Uterus (tissue), 4 donors: ENCODE results near the gene TM9SF2. TPM values are rescaled to one million over a fixed set of nuclear protein-coding genes. Genes with fewer than 3 reads are reported as not detected.

Experiments
- DNase-seq, 2 donors: peaks; one replicate each; pipeline ENCODE4 v3.0.0-alpha.2; 2019 to 2020
- H3K27ac ChIP-seq, 2 donors: fragments of 200-600 bp; sonication (generic); 1 replicate in 1 of 2; 2 replicates in 1 of 2; pipeline ENCODE4 v1.5.1; 2016 to 2018
- H3K27me3 ChIP-seq, 2 donors: fragments of 200-600 bp; sonication (generic); one replicate each; pipeline ENCODE4 v1.5.1; 2018 to 2019; ENCODE audit warnings: control low read depth in 1 of 2
- H3K36me3 ChIP-seq, 2 donors: fragments of 200-600 bp; sonication (generic); one replicate each; pipeline ENCODE4 v1.5.1; 2019; ENCODE audit warnings: control low read depth in 1 of 2
- H3K4me1 ChIP-seq, 2 donors: fragments of 200-600 bp; sonication (generic); one replicate each; pipeline ENCODE4 v1.5.1; 2018 to 2019; ENCODE audit warnings: control low read depth in 1 of 2
- H3K4me3 ChIP-seq, 2 donors: fragments of 200-600 bp; sonication (generic); 1 replicate in 1 of 2; 2 replicates in 1 of 2; pipeline ENCODE4 v1.5.1; 2018 to 2019; ENCODE audit warnings: mild to moderate bottlenecking in 1 of 2
- H3K9me3 ChIP-seq, 2 donors: fragments of 200-600 bp; sonication (generic); one replicate each; pipeline ENCODE4 v1.5.1; 2019; ENCODE audit warnings: control low read depth in 1 of 2
- POLR2A ChIP-seq, 2 donors: fragments of 450-650 bp; IDR thresholded peaks; one replicate each; pipeline ENCODE4 v1.6.1; 2016; ENCODE audit warnings: antibody characterized with exemption in 2 of 2, mild to moderate bottlenecking in 1 of 2, moderate library complexity in 1 of 2
- intact Hi-C: fragments of 100-400 bp; cut with DNase I; formaldehyde crosslinking; loops from one replicate; pipeline ENCODE4 v1.15.1; 2023; ENCODE audit warnings: low total_unique reads
- total RNA-seq, 4 donors: library from RNA; depleted of rRNA in 3 of 4; stranded (reverse); fragments of >200 nt in 3 of 4; gene quantifications; one replicate each; pipeline versions ENCODE4 v1.1.0 to v1.2.4, GENCODE V29; 2014 to 2023
- TF ChIP-seq, protein P1 (sequence below), 4 experiments: fragments of 200-600 bp in 2 of 4; fragments of 450-650 bp in 2 of 4; sonication (generic) in 2 of 4; IDR thresholded peaks; one replicate each; pipeline ENCODE4 v1.5.1; 2016 to 2019; ENCODE audit warnings: antibody characterized with exemption in 4 of 4, mild to moderate bottlenecking in 2 of 4, moderate library complexity in 1 of 4
- donor health status: DM: yes; HTN: yes; CAD: no.

The TM9SF2 gene
- total RNA-seq, 4 donors from 2014 or later = 70.9 to 219 (median 99.9) TPM

- Histone ChIP-seq H3K4me3 (no peak overlapping the region), H3K27ac (no peak overlapping the region), H3K4me1 (no peaks in the 10 kb centered on the region), H3K36me3 (no peaks in the 10 kb centered on the region), H3K27me3 (no peaks in the 10 kb centered on the region), H3K9me3 (no peaks in the 10 kb centered on the region)
- DNase-seq = no peak
- intact Hi-C loops = no loop called here
- no peak for TF ChIP-seq POLR2A (IDR thresholded peaks at IDR 0.05)
- TF ChIP-seq, protein P1, sequence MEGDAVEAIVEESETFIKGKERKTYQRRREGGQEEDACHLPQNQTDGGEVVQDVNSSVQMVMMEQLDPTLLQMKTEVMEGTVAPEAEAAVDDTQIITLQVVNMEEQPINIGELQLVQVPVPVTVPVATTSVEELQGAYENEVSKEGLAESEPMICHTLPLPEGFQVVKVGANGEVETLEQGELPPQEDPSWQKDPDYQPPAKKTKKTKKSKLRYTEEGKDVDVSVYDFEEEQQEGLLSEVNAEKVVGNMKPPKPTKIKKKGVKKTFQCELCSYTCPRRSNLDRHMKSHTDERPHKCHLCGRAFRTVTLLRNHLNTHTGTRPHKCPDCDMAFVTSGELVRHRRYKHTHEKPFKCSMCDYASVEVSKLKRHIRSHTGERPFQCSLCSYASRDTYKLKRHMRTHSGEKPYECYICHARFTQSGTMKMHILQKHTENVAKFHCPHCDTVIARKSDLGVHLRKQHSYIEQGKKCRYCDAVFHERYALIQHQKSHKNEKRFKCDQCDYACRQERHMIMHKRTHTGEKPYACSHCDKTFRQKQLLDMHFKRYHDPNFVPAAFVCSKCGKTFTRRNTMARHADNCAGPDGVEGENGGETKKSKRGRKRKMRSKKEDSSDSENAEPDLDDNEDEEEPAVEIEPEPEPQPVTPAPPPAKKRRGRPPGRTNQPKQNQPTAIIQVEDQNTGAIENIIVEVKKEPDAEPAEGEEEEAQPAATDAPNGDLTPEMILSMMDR (IDR thresholded peaks at IDR 0.05) = no peak
Observed at GRCh38 chr13:99545361-99545760, 44.1 kb downstream of the TM9SF2 start.

DNA sequence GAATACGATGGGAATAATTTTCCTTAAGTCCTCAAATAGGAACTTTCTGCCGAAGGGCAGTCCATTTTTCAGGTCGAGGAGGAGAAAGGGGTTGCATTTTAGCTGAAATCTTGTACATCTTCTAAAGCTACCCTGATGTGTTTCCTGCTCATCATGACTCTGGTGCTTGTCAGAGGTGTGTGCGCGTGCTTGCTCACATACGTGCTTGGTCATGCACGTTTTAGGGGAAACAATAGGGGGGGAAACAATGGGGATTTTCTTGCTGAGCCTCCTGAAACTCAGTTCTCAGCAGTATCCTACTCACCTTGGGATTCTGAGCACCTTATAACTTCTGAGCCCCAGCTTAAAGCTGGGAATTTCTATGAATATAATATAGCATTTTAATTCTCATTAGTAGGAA, 44.7 kb downstream of the TM9SF2 start:
- Histone ChIP-seq H3K27me3 (no peaks in the 10 kb centered on the region), H3K36me3 (no peaks in the 10 kb centered on the region), H3K4me1 (no peaks in the 10 kb centered on the region), H3K27ac (no peak overlapping the region), H3K9me3 (no peaks in the 10 kb centered on the region), H3K4me3 (no peak overlapping the region)
- no peak for DNase-seq
- intact Hi-C loops = no loop called here
- TF ChIP-seq, protein P1 (IDR thresholded peaks at IDR 0.05) = no peak
- TF ChIP-seq POLR2A (IDR thresholded peaks at IDR 0.05) = no peak

DNA sequence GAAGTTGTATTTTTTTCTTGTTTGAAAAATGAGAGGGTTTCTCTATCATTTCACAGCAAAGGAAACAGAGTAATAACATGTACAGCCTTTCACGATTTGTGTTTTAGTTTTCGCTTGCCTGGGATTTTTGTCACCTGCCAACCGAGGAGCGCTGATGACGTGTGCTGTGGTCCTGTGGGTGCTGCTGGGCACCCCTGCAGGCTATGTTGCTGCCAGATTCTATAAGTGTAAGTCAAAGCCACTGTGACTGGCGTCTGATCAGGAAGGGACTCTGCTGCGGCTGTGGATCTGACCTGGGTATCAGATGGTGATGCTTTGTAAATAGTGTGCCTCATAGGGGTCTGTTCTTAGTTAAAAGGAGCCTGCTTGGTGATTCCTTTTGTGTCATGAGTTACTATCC, 45.6 kb downstream of the TM9SF2 start:
- H3K4me3 ChIP-seq = no peak overlapping the region
- H3K36me3 ChIP-seq = no peaks in the 10 kb centered on the region
- intact Hi-C loops = no loop called here
- DNase-seq = no peak
- TF ChIP-seq, protein P1 (IDR thresholded peaks at IDR 0.05) = no peak
- TF ChIP-seq POLR2A (IDR thresholded peaks at IDR 0.05) = no peak
- H3K4me1 ChIP-seq = no peaks in the 10 kb centered on the region
- H3K9me3 ChIP-seq = no peaks in the 10 kb centered on the region
- H3K27me3 ChIP-seq = no peaks in the 10 kb centered on the region
- no peak overlapping the region for H3K27ac ChIP-seq

DNA sequence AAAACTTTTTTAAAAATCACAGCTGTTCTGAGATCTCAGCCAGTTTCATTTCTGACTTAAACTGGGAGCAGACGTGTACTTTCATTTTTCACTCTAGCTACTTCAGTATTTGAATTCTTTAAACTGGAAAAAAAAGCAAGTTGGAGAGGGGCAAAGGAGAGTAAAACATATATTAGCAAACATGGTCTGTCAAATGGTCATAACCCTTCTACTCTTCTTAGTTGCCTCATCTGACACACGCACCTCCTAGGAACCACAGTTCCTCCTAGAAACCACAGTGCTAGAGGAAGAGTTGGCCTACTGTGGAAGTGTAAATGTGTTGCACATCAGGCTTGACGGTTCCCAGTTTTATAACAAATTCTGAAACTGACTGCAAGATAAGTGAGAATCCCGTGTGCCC, 47.2 kb downstream of the TM9SF2 start:
- Histone ChIP-seq H3K27me3 (no peaks in the 10 kb centered on the region), H3K27ac (no peak overlapping the region), H3K4me1 (no peaks in the 10 kb centered on the region), H3K36me3 (no peaks in the 10 kb centered on the region), H3K9me3 (no peaks in the 10 kb centered on the region), H3K4me3 (no peak overlapping the region)
- DNase-seq = no peak
- intact Hi-C loops = no loop called here
- no peak for TF ChIP-seq POLR2A (IDR thresholded peaks at IDR 0.05)
- TF ChIP-seq, protein P1 (IDR thresholded peaks at IDR 0.05) = no peak

DNA sequence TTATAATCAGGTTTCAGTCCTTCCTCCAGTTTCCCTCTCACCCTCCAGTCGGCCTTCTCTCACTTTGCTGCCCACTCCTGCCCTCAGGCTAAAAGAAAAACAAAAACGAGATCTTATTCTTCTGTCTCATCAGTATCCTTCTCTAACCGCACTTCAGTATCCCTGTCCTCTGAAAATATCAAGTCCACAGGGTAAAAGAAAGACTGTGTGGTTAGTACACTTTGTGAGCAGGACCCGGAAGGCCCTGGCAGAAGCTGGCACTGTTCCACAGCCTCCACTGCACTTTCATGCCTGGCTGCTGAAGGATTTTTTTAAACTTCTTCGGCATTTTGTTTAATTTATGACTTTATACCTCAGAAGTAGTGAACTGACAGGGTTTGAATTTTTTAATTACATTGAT, 51.8 kb downstream of the TM9SF2 start:
- H3K27ac ChIP-seq = no peak overlapping the region
- TF ChIP-seq, protein P1 (IDR thresholded peaks at IDR 0.05) = no peak
- TF ChIP-seq POLR2A (IDR thresholded peaks at IDR 0.05) = no peak
- H3K27me3 ChIP-seq = no peaks in the 10 kb centered on the region
- intact Hi-C loops = no loop called here
- DNase-seq = no peak
- H3K4me3 ChIP-seq = no peak overlapping the region
- H3K9me3 ChIP-seq = no peaks in the 10 kb centered on the region
- H3K4me1 ChIP-seq = no peaks in the 10 kb centered on the region
- no peaks in the 10 kb centered on the region for H3K36me3 ChIP-seq
